Transverse colon (tissue), 4 donors: ENCODE measurements around the gene RAVER1.

Experiments
- CTCF ChIP-seq, 5 experiments: fragments of 200-600 bp in 3 of 5; fragments of 450-650 bp in 2 of 5; sonication (generic) in 3 of 5; IDR thresholded peaks; 1 replicate in 2 of 5; 2 replicates in 3 of 5; pipeline ENCODE4 v1.5.1; 2016 to 2017; ENCODE audit warnings: antibody characterized with exemption in 5 of 5, inconsistent platforms in 3 of 5, mild to moderate bottlenecking in 2 of 5, moderate library complexity in 1 of 5
- POLR2A ChIP-seq: fragments of 450-650 bp; IDR thresholded peaks from one replicate; pipeline ENCODE4 v1.6.1; 2016; ENCODE audit warnings: antibody characterized with exemption, mild to moderate bottlenecking, moderate library complexity
- POLR2AphosphoS5 ChIP-seq, 3 donors: sonication (generic); formaldehyde crosslinking; IDR thresholded peaks; one replicate each; pipeline ENCODE4 v1.6.1; 2016; ENCODE audit warnings: antibody characterized with exemption in 3 of 3

GRCh38 chr19:10364644-10365043 is 31.3 kb upstream of the RAVER1 start:
- TF ChIP-seq CTCF (IDR thresholded peaks at IDR 0.05) (no peak), POLR2A (no peak), POLR2AphosphoS5 (IDR thresholded peaks at IDR 0.05) (no peak)
